SKM-1 (cell line): Measurements from ENCODE around the gene VAPB.
"Not testable (repeated sequence)": the region's sequence is repeated elsewhere in the genome, so short reads cannot be mapped to it uniquely, and the experiment has no call there.

ENCODE experiments used
- DNase-seq: peaks from one replicate; lab custom pipeline; 2025; ENCODE audit not compliant: unreplicated experiment; lab: John Stamatoyannopoulos, UW

VAPB gene, protein sequence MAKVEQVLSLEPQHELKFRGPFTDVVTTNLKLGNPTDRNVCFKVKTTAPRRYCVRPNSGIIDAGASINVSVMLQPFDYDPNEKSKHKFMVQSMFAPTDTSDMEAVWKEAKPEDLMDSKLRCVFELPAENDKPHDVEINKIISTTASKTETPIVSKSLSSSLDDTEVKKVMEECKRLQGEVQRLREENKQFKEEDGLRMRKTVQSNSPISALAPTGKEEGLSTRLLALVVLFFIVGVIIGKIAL

DNA sequence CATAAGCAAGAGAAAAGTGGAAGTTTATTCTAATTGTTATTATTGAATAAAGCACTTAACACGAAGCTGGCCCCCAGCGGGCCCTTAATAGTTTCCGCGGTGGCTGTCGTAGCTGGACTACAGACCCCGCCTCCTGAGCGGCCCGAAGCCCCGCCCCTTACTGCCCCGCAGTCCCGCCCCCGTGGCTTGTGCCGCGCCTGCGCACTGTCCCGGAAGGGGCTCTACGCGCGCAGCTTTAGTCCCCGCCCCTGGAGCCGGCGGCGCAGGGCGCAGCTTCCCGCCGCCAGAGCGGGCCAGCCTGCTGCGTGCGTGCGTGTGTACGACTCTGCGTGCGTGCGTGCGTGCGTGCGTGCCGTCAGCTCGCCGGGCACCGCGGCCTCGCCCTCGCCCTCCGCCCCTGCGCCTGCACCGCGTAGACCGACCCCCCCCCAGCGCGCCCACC, at the start of gene VAPB:
Gene VAPB (plus strand): TSS at position 348 of the 442 bp plus-strand sequence. CDS start 231 bp downstream, outside the sequence.
- DNase-seq: peak; percentile 82

DNA sequence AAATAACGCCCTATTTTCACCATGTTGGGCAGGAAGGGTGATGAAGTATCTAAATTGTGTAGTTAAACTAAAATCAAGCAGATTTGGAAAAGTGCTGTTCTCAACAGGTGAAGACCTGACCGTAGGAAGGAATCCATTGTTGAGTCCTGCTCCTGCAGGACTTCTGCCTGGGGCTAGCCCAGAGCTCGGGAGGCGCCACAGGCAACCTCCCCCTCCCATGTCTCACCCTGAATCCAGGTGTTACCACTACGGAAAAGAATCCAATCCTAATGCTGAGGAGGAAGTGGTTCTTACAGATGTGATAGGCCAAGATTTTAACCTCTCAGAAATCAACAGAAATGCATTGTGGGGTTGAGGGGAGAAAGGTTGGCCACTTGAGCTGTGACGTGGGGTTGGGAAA, 49.3 kb upstream of the VAPB start:
- no peak for DNase-seq

DNA sequence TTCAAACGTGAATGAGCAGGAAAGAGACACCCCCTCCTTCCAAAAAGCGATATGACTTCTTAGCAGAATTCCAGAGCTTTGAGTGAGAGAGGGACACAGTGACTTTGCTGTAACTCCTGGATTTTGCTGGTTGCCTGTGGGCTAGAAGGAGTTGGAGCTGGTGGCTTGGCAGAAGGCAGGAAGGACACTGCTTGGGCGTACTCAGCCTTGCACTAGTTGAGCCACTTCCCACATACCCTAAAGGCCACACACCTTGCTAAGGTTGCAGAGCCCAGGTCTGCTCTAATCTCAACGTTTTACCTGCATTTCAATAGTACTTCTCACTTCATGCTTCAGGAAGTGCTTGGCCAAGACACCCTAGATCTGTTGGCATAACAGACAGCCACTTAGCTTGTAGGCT, 48.9 kb upstream of the VAPB start:
- no peak for DNase-seq

DNA sequence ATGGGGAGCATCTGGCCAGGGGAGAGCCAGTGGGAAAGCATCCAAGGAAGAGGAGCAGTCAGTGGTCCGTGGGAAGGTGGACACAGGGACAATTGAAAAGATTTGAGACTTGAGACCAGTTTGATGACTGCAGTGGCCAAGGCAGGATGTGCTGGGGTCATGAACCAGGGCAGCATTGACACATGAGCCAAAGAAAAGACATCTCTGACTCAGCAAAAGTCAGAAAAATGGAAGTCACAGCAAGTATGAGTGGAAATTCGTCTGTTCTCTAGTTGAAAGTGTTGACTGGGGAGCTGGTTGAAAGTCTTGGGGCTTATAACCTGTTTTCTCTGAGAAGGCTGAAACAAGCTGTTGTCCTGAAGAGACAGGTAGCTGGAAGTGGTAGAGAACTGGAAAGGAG, 48.2 kb upstream of the VAPB start:
- DNase-seq: no peak

DNA sequence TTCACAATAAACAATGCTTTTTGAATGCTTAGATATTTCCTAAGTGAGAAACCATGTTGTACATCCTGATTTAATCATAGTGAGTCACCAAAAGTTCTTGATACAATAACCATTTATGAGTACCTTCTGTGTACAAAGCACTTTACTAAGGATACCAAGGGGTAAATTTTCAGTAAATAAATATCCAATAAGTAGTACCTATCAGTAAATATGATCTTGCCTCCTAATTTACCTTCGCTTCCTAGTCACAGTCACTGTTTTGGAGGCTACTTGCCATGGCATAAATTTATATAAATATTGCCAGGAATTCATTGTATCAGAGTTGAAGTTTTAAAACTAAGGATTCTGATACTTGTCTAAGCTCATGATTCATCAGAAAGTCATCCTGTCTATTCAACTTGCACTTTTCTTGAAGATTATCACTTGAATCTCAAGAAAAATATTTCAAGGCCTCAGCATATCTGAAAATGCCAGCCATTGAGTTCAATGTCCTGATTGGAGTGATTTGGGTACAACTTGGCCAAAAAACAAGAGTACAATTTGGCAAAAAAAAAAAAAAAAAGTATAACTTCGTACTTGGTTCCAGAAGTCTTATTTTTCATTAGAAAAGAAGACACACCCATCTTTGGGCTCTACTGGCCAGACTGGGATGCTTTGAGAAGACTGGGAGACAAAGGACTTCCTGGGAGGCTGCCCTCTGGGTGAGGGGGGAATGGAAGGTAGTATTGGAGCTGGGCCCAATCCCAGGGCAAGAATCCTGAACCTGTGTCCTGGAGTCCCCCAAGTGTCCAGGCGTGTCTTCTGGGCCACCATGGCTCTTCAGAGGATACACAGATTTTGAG, 46.7 kb upstream of the VAPB start:
- DNase-seq: no peak

DNA sequence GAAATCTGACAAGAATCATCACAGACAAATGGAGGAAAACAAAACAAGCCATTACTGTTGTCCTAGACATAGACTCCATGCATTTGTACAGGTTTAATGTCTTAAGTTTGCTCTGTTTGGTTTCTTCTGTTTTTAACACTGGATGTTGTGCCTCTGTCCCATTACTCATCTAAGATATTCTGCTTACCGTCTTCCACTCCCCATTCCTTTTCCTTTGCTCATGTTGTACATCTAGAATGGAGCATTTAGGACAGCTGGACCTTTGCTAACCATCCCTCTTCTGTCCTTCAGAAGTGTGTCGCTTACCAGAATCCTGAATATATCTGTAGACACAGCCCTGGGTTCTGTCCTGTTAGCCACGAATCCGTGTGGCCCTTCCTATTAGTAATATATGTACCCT, 44.3 kb upstream of the VAPB start:
- no peak for DNase-seq

DNA sequence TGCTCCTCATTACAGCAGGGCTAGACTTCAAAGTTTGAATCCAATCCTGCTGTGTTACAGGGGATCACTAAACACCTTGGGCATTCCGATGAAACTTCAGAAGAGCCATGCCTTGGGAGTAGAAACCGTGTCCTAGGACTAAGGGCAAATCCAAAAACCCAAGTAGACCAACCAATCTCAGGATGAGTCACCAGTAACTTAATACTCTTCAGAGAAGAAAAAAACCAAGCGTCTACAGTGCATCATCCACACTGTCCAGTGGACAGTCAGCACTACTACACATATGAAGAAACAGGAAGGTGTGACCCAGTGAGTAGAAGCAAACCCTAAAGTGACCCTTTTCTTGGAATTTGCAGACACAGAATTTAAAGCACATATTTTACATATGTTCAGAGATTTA, 39.5 kb upstream of the VAPB start:
- DNase-seq: no peak

DNA sequence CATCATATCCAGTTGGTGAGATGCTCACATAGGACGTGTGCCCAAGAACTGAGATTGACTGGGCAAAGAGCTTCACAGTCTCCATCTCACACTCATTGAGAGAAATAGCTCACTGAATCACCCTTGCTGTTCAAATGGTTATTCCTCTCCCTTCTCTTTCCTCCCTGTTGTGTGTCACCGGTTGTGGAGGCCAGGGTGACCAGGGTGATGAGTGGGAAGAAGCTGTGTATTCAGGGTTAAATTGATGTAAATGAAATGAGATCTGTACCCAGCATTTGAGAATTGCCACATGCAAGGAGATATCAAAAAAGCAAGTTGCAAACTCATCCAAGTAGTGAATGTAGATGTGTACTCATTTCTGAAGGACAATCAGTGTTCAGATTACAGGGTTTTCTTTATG, 36.6 kb upstream of the VAPB start:
- no peak for DNase-seq

DNA sequence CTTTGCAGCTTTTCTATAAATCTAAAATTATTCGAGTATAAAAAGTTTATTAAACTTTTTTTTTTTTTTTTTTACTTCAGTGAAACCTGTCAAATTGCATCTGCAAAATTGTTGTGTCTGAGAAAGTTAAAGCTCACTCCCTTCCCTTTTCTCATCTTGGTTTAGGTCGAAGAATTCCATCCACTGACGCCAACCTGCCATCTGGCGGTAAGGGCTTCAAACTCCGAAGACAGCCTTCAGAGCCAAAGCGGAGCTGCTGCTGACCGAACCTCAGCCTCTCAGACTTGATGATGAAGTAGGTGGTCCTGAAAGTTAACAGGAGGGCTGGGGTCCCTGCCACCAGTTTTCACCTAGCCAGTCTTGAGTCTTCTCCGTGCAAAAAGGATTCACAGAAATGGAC, 29.6 kb upstream of the VAPB start:
- DNase-seq: no peak

DNA sequence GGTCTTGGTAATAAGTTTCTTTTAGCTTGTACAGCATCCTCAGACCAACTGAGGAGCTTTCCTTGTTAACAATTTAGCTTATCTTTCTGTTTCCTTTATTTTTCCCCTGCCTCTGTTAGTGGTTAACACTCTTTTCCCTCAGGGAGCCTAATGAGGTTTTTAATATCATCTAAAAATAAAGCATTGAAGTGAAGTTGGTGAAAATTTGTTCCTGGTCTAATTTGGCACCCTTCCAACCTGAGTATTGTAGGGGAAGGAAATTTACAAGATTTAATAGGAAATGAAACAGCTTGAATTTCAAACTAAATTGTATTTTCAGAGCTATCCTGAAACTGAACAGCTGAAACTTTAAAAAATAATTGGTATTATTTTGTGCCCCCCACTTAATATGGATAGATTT, 28.1 kb upstream of the VAPB start:
- DNase-seq: no peak

DNA sequence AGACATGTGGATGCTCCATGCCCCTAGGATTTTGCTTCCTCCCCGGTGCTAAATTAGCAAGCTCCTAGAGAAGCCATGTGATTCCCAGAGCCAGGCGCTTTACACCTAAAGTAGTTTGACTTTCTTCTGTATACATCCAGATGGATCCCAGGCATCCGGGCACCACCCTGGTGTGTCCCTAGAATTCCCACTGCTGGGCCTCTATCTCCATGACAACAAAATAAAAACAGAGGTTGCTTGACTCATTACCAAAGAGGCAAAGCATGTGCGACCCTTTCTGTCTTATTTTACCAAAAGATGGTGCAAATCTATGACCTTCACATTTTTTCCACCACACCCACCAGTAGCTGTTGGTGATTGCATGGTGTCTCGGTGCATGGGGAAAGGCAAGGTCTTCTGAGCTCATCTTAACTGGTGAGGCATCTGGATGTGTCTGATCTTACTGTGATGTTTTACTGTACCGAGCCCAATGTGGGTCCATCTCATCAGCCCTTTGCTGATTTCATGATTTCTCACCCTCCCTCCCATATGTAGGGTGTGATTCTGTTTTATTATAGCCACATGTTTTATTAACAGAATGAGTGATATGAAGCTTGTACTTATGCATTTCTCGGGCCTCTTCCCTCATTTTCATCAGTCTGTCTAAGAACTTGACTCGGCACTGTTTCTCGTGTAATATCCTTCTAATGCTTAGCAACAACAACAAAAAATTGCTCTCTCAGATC, 27.4 kb upstream of the VAPB start:
- DNase-seq: no peak

DNA sequence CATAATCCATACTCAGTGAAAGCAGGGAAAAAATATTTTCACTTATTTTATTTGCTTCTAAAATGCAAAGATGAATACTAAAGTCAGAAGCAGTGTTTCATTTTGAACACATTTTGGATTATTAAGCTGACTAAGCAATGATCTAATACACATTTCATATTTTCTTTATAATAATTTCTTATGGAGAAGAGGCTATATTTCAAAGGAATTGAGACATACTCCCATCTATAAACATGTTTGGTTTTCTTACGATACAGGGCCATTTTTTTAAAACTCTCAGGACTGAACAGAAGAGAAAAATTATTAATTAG, 26.9 kb upstream of the VAPB start:
- DNase-seq: no peak

DNA sequence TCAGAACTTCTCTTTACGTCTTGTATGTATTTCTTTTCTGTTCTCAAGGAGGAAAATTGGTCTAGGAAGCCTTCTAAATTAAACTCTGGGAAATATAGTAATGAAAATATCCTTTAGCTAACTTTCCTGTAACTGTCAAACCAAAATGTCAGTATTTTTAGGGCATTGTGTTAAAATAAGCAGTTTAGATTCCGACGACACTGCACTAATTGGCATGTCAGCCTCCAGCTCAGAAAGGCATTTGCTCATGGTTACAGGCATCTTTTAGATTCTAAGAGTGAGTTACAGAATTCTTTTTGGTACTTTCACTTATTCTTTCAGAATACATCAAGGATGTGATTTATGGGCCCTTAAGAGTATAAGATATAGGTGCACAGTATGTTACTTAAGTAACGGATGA, 26.1 kb upstream of the VAPB start:
- no peak for DNase-seq

DNA sequence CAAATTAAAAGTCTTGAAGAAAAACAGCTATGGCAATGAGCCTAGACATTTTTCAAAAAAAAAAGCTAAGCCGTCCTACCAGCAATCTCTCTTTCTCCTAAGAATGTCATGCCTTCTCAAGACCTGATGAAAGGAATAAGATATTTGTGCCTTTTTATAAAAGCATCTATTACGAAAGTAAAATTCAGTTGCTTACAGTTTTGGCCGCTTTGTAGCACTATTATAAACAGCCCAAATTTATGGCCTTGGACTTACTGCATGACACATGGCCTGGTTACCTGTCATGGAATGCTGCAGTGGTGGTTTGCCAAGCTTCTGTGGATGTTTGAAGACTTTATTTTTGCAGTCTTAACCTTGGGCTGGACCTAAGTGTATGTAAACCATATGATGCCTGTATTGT, 22.2 kb upstream of the VAPB start:
- DNase-seq: no peak

DNA sequence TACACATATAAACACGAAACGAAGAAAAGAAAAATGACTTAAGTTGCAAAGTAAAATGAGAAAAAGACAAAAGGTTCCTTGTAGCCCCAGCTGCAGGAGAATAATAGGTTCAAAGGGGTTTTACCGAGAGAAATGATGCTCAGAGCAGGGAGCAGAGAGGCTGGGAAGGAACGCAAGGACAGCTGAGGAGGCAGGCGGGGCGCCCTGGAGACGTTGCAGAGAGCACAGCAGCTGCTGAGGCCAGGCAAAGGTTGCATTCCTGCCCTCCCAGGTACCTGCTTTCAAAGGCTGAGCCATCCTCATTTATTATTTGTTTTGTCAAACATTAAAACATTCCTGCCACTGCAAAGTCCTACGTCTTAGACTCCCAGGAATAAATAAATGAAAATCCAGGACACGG, 16.2 kb upstream of the VAPB start:
- DNase-seq: no peak

DNA sequence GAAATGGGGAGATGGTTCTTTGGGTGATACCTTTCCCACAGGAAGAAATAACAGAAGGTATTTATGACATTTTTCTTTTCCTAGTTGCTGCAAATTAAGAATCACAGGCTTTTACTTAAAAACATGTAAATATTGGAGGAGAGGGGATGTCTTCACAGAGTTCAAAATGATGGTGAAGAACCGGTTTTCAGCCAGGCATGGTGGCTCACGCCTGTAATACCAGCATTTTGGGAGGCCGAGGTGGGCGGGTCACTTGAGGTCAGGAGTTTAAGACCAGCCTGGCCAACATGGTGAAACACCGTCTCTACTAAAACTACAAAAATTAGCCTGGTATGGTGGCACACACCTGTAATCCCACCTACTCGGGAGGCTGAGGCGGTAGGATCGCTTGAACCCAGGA, 15.7 kb upstream of the VAPB start:
- DNase-seq: not testable (repeated sequence)

DNA sequence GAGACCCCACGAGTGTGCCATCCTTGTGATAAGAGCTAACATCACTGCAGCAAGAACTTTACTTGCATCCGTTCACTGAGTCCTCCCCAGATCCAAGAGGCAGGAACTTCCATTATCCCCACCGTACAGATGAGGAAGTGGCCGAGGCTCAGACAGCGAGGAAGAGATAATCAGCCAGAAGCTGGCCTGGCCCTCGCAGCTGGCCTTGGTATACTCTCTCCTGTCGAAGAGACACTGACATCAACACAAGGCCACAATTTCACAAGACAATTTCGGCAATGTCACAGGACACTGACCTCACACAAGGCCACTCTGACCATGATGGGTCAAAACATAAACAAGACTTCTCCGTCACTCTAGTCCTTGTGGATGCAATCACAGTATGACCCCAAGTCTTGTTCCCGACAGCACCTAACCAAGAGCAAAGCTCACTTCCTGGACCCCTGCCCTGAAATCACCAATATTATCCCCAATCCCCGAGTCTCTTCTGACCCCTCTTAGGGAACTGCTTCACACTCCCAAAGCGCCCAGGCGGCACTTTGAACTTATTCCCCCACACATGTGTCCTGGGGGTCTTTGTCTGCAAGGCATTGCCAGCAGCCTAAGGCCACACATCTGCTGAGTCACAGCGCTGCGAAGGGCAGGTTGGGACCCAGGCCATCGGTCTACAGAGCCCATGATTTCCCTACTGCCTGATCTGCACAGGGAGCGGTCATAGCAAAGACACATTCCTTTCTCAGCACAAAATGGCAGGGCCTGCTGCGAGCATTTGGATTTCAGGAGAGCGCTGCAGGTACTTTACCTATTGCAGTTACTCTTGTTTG, 14.8 kb upstream of the VAPB start:
- no peak for DNase-seq

DNA sequence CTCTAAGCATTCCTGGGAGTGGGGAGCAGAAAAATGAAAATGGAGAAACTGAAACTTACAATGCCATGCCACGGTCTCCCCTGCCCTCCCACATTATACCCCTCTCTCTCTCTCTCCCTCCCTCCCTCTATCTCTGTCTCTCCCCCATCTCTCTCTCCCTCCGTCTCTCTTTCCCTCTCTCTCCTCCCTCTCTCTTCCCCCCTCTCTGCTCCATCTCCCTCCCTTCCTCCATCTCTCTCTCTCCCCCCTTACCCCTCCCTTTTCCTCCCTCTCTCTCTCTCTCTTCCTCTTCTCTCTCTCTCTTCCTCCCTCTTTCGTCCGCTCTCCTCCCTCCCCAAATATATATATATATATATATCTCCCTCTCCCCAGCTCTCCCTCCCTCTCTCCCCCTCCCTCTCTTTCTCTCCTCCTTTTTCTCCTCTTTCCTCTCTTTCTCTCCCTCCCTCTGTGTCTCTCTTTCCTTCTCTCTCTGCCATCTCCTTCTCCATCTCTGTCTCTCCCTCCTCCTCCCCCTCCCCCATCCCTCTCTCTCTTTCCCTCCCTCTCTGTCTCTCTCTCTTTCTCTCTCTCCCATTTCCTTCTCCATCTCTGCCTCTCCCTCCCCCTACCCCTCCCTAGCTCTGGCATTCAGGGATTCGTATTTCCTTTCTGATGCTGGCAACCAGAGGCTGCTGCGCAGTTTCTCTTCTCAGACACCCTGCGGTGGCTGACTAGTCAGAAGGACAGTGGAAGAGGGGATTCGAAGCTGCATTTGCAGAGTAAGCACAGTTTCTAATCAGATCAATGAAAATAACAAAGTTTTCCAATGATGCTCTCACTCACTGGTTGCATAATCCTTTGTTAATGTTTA, 13.9 kb upstream of the VAPB start:
- DNase-seq: no peak

DNA sequence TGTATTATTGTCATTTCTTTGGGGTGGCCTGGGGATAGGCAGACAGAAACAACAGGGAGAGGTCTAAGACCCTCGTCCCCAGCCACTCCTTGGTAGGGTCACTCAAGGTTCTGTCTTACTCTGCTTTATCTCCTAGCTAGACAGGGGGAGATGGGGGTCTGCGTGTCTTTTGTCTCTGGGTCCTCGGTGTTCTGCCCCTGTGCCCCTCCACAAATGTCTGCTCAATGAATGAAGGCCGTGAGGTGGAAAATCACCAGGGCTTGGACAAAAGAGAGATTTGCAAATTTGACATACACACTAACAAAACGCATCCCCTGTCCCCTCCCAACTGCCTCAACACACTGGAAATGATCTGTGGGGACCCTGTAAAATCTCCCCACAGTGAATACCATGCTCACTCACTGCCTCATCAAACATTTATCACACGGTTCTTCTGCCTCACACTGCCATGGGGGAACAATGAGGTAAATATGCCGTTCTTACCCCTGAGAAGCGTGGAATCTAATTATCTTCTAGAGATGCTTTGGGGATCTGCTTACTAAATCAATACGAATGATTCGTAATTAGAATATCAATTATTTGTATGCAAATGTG, 13.2 kb upstream of the VAPB start:
- DNase-seq: no peak

DNA sequence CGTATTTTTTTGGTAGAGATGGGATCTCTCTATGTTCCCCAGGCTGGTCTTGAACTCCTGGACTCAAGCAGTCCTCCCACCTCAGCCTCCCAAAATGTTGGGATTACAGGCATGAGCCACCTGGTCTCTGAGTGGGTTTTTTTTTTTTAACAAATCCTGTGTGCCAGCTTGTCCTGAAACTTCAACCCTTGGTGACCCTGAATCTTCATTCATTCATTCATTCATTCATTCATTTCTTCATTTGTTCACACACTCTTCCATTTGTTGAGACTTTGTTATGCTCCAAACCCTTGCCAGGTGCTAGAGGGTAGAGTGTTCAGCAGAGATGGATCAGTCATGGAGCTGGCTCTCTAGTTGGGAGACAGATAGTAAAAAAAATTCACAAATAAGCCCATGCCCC, 12.0 kb upstream of the VAPB start:
- DNase-seq: no peak
